ENCODE data around the gene RPL27A. TPM values are rescaled to one million over a fixed set of nuclear protein-coding genes. Genes with fewer than 3 reads are reported as not detected.

Gene RPL27A
- total RNA-seq, 1 donor from 2014 or later, result 710 TPM

- peak; percentile 96 for ATAC-seq
- DNase-seq (ENCODE audit: low spot score), result no peak
- intact Hi-C loops (cut with DNase I), result no loop called here
Observed at GRCh38 chr11:8671193-8671612, 11.4 kb upstream of the RPL27A start.

- ATAC-seq (peak; percentile 65), DNase-seq (ENCODE audit: low spot score) (no peak)
- intact Hi-C loops (cut with DNase I), result no loop called here
Observed at GRCh38 chr11:8671651-8672062, 10.9 kb upstream of the RPL27A start.

GRCh38 chr11:8672346-8672745 is 10.2 kb upstream of the RPL27A start:
- no peak for DNase-seq (ENCODE audit: low spot score)
- no peak for ATAC-seq
- intact Hi-C loops (cut with DNase I), result no loop called here

- intact Hi-C loops (cut with DNase I), result no loop called here
- DNase-seq (ENCODE audit: low spot score), result no peak
- no peak for ATAC-seq
Observed at GRCh38 chr11:8674859-8675258, 7.7 kb upstream of the RPL27A start.

GRCh38 chr11:8676458-8676857 is 6.1 kb upstream of the RPL27A start:
- intact Hi-C loops (cut with DNase I), result no loop called here
- DNase-seq (ENCODE audit: low spot score) (no peak), ATAC-seq (no peak)

GRCh38 chr11:8679006-8679405 is 3.6 kb upstream of the RPL27A start:
- ATAC-seq, result no peak
- DNase-seq (ENCODE audit: low spot score), result no peak
- intact Hi-C loops (cut with DNase I), result no loop called here

- DNase-seq (ENCODE audit: low spot score) (no peak), ATAC-seq (no peak)
- intact Hi-C loops (cut with DNase I), result loop anchor here (10.0 kb wide), 1 partner anchor 283 kb away; the partner anchor contains the start of gene TMEM9B
Observed at GRCh38 chr11:8681837-8682302, 722 bp upstream of the RPL27A start.

GRCh38 chr11:8683115-8683807 is 669 bp downstream of the RPL27A start:
- DNase-seq (ENCODE audit: low spot score) (no peak), ATAC-seq (no peak)
- intact Hi-C loops (cut with DNase I), result loop anchor here (10.0 kb wide), 1 partner anchor 282 kb away; the partner anchor contains the start of gene TMEM9B

- ATAC-seq, result no peak
- intact Hi-C loops (cut with DNase I), result loop anchor here (10.0 kb wide), 1 partner anchor 280 kb away; the partner anchor contains the start of gene TMEM9B
- DNase-seq (ENCODE audit: low spot score), result no peak
Observed at GRCh38 chr11:8684600-8685290, 2.2 kb downstream of the RPL27A start.

GRCh38 chr11:8685306-8685705 is 2.7 kb downstream of the RPL27A start:
- DNase-seq (ENCODE audit: low spot score) (no peak), ATAC-seq (no peak)
- intact Hi-C loops (cut with DNase I), result loop anchor here (10.0 kb wide), 1 partner anchor 279 kb away; the partner anchor contains the start of gene TMEM9B

GRCh38 chr11:8685820-8686219 is 3.2 kb downstream of the RPL27A start:
- ATAC-seq, result no peak
- intact Hi-C loops (cut with DNase I), result loop anchor here (10.0 kb wide), 1 partner anchor 279 kb away; the partner anchor contains the start of gene TMEM9B

GRCh38 chr11:8686325-8686724 is 3.7 kb downstream of the RPL27A start:
- no peak for ATAC-seq
- intact Hi-C loops (cut with DNase I), result loop anchor here (10.0 kb wide), 1 partner anchor 278 kb away; the partner anchor contains the start of gene TMEM9B
- DNase-seq (ENCODE audit: low spot score), result no peak

More at GRCh38 chr11:8685820-8686219, 3.2 kb downstream of the RPL27A start:
- DNase-seq (ENCODE audit: low spot score), result no peak

GRCh38 chr11:8688414-8689362 is 6.1 kb downstream of the RPL27A start:
- peak; percentile 99 for ATAC-seq
- intact Hi-C loops (cut with DNase I), result loop anchor here (10.0 kb wide), 1 partner anchor 276 kb away; the partner anchor contains the start of gene TMEM9B
- DNase-seq (ENCODE audit: low spot score), result peak; percentile 95

GRCh38 chr11:8689726-8690255 is 7.2 kb downstream of the RPL27A start:
- DNase-seq (ENCODE audit: low spot score), result peak; percentile 19
- no peak for ATAC-seq
- intact Hi-C loops (cut with DNase I), result loop anchor here (10.0 kb wide), 1 partner anchor 275 kb away; the partner anchor contains the start of gene TMEM9B

- intact Hi-C loops (cut with DNase I), result no loop called here
- DNase-seq (ENCODE audit: low spot score) (peak; percentile 17), ATAC-seq (no peak)
Observed at GRCh38 chr11:8690374-8691342, 8.1 kb downstream of the RPL27A start.

GRCh38 chr11:8691601-8692000 is 9.0 kb downstream of the RPL27A start:
- no peak for ATAC-seq

GRCh38 chr11:8692417-8692816 is 9.8 kb downstream of the RPL27A start:
- intact Hi-C loops (cut with DNase I), result no loop called here
- no peak for ATAC-seq
- peak; percentile 7 for DNase-seq (ENCODE audit: low spot score)

More at GRCh38 chr11:8691601-8692000, 9.0 kb downstream of the RPL27A start:
- DNase-seq (ENCODE audit: low spot score), result peak; percentile 4
- intact Hi-C loops (cut with DNase I), result no loop called here

All from sciatic nerve (tissue), 2 donors.